Stimulated activated CD4-positive, alpha-beta T cell treated with anti-CD3 and anti-CD28 coated beads, Interleukin-12 subunit alpha, Interleukin-12 subunit beta, amount 100 ng/mL, for 24 hours (primary cell): Measurements from ENCODE around the gene ADM.

ENCODE experiments used
- DNase-seq, 2 experiments: peaks; one replicate each; pipeline ENCODE4 v3.0.0-alpha.2; 2020; ENCODE audit warnings: low read depth in 2 of 2

ADM gene

DNA sequence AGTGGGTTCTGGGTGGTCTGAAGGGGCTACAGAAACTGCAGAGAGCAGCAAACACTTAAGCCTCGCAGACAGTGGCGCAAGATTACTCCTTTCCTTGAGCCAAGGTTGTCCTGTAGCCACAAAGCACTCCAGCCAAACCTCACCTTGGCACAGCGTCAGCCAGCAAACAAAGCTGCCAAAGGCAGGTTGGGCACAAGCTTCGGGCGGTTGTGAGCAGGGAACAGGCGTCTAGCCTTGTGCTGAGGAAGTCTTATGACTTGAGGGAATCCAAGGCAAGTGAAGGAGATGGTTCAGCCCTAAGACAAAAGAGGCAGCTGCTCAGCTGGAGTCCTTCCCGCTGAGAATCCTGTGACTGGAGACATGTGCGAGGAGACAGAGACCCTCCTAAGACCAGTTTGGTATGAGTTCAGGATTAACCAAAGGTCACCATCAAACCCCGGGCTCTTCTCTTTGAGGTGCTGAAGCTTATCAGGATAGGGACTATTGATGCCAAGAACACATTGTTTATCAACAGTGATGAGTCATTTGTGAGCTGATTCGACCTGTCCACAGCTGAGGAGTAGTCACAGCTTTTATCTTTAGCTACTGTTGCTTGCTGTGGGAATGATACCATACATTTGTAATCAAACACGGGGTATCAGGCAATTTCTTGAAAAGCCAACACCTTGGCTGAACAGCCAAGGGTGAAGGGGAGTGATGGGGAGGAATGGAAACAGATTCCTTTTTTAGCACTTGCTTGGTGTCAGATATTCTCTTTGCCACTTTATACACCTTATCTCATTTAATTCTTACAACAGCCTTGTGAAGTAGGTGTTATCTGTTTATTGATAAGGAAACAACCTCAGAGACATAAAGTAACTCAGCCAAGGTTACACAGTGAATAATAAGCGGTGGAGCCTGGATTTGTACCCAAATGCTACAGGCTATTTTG lies 4.6 kb downstream of the ADM start:
- DNase-seq = no peak

DNA sequence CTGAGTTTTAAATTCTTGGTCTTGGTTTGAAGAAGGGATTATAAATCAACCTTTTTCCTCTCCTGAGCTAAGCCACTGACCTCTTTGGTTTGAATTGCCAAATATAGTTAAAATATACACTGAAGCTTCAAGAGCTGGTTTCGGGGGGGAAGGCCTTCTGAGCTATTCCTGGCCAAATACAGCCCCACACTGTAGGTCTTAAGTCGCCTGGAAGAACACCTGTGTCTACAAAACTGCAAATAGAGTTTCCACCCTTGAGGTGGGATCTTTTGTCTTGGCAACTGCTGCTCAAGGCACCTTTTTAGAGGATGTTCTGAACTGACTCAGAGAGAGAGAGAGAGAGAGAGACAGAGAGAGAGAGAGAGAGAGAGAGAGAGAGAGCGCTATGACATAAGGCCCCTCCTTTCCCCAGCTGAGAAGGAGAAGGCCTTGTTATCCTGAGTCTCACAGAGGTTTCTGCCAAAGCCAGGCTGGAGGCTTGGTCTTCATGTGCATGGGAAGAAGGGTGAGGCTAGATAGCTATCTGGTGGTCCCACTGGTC lies 5.5 kb downstream of the ADM start:
- no peak for DNase-seq

DNA sequence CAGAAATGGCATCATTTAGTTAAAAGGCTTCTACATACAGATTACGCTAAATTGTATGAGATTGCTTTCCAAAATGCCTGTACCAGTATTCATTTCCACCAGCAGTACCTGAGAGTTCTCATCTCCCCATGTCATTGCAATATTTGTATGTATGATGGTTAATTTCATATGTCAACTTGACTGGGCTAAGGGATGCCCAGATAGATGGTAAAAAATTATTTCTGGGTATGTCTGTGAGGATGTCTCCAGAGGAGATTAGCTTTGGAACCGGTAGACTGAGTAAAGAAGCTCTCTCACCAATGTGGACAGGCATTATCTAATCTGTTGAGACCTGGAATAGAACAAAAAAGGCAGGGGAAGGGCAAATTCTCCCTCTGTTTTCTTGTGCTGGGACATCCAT lies 6.9 kb downstream of the ADM start:
- DNase-seq = no peak

DNA sequence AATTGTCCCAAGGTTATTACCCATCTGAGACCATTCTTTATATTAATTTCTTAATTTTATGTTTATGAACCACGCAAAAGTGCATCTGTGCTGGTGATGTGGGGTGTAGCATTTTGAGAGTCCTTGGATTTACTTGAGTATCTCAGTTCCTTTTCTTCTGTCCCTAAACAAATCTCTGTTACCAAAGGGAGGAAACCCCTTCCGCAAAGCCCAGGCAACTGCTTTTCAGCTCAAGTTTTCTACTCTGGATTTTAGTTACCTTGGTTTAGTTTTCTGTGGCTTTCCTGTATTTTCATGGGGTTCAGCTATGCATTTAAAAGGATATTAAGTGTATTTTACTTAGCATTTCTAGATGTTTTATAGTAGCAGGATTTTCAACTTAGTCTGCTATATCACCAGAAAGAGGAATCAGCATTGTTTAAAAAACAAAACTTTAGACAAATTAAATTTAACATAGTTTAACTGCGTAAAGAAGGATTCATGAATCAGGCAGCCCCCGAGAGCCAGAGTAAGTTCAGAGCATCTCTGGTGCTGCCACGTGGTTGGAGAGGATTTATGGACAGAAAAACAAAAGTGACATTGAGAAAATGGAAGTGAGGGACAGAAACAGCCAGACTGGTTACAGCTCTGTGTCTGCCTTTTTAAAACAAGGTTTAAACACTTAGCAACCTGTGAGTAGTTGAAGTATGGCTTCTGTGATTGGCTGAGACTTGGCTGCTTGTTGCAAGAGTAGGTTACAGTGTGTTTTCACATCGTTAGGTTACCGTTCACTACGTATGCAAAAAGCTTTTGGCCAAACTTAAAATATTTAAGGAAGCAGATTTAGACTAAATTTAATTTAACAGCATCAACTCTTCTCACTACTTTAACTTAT lies 9.6 kb downstream of the ADM start:
- DNase-seq = no peak

DNA sequence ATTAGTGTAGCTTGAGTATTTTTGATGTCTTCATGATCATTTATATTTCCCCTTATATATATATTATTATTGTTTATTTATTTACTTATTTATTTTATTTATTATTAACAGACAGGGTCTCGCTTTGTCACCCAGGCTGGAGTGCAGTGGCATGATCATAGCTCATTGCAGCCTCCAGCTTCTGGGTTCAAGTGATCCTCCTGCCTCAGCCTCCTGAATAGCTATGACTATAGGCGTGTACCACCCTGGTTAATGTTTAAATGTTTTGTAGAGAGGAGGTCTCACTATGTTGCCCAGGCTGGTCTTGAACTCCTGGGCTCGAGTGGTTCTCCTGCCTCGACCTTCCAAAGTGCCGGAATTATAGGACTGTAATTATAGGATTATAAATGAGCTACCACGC lies 10.2 kb downstream of the ADM start:
- no peak for DNase-seq

DNA sequence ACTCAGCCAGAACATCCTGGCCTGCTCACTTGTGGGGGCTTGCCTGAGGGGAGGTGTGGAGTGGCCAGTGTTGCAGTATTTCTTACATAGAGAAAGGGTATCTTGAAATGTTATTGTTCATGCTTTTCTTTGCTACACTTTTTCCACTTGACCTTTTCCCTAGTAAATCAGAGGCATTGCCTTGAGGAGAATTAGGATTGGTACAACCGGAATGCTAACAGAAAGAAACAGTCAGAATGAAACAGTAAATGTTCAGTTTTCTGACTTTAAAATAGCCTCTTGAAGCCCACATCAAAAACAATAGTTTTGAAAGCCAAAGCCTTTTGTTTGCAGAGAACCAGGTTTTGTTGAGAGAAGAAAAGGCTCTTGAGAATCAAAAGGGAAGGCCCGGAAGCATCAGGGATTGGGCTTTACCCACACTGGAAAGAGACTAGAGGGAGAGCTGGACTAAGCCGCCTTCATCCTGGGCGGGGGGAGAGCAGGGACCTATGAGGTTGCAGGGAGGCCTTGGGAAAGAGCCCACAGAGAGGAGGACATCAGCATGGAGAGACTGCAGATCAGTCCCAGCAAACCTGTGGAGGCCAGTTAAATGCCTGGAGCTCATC lies 12.4 kb downstream of the ADM start:
- DNase-seq = no peak

DNA sequence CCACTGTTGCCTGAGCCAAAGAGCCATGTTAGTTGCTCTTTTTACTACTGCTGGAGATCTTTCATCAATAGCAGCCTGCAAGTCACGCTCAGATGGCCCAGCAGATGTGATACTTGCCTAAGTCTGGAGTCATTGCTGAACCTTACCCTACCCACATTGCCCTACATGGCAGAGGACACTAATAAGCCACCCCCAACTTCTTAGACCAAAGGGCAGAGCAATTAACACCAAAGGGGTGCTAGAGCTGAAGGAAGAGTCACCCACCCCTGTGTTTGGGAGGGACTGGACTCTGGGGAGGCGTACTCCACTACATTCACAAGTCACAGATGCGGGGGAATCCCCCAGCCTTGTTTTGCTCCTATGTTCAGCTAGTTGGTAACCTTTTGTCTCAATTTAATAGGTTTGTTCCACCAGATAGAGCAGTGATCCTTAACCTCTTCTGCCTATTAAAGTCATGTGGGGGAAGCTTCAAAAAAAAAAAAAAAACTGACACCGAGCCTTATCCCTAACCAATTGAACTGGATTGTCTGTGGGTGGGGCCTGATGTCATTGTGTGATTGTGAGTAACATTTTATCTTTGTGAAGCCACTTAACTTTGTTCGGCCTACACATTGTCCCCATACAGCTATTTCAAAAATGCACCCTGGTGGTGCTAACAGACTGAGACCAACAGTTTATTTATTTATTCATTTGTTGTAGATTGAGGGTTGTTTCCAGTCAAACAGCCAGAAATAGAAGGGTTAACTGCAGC lies 13.1 kb downstream of the ADM start:
- no peak for DNase-seq

DNA sequence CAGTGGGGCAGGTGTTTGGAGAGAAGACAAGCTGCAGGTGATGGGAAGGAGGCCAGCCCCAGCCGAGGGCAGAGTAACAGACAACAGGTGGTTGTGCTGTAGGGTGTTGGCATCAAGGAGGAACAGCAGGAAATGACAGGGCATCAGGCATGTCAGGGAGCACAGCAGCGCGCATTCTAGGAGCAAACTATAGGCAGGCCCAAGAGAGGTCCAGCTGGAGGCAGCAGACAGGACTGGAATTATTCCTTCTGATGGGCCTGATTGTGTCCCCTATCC lies 13.6 kb downstream of the ADM start:
- no peak for DNase-seq

DNA sequence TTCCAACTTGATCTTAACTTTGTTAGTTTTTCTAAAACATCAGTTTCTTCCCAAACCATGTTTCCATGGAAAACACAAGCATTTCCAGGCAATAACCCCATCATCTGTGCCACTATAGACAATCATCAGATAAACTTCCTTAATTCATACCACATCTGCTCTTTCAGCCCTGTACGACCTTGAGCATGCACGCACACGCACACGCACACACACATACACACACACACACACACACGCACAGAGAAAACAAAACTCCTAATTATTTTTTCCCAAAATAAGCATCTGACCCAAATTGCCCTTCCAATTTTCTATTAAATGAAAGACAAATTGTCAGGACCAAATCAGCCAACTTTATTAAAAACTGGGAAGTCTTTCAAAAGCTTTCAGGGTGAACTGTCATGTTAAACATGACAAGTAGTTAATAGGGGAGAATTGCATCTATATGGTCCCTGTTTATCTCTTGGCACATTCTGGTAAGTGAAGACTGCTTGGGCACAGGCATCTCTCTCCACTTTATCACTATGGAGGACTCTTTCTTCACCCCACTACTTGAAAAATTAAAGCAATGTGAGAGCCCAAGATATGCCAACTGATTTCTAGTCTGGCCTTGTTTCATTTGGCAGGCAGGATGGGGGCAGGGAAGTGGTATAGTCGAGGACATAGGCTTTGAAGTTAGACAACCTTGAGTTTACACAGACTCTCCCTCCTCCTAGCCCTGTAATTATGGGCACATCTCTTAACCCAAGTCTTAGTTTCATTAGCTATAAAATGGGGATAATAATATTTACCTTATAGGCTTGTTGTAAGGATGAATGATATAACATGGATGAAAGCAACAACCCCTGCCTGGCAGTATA lies 15.1 kb downstream of the ADM start:
- DNase-seq = no peak

DNA sequence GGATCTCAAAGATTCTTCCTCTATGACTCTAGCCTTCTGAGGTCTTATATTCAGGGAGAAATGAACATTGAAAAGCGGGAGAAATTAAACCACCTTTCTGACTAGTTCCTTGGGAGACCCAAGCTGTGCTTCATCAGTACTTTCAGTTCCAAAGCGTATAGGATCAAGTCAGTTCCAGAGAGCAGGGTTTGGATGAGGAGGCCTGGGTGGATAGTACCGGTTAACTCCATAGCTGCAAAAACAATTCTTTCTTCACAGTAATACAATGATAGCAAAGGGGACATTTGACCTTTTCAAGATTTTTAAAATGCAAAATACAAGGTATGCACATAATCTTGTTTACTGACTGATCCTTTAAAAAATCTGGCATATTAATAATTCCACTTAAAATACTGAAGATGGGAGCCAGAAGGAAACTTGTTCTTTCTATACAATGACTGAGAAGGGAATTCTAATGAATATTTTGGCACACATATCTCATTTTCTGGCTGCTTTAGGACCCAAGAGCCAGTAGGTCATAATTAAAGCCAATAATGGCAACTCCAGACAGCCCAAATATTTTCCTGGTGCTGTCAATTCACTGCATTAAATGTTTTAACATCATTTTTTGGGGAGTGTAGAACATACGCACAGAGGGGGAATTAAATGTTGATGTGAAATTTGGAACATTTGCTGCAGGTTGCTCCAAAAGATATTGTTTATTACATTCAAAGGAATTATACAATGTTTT lies 16.0 kb downstream of the ADM start:
- DNase-seq = no peak

DNA sequence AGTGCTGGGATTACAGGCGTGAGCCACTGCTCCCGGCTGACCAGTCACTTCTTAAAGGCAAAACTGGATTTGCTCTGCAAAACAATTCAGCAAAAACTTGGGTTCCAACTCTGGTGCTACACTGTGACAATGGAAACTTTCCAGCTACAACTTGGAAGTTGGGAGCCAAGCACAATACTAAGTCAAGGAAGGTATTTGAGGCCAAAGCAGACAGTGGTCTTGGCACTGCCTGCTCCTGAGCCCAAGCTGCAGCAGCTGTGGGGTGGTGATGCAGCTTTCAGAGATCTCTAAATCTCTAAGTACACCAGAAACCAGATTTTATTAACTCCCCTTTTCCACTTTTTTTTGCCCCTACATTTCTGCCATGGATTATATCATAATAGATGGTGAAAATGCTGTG lies 17.5 kb downstream of the ADM start:
- no peak for DNase-seq

DNA sequence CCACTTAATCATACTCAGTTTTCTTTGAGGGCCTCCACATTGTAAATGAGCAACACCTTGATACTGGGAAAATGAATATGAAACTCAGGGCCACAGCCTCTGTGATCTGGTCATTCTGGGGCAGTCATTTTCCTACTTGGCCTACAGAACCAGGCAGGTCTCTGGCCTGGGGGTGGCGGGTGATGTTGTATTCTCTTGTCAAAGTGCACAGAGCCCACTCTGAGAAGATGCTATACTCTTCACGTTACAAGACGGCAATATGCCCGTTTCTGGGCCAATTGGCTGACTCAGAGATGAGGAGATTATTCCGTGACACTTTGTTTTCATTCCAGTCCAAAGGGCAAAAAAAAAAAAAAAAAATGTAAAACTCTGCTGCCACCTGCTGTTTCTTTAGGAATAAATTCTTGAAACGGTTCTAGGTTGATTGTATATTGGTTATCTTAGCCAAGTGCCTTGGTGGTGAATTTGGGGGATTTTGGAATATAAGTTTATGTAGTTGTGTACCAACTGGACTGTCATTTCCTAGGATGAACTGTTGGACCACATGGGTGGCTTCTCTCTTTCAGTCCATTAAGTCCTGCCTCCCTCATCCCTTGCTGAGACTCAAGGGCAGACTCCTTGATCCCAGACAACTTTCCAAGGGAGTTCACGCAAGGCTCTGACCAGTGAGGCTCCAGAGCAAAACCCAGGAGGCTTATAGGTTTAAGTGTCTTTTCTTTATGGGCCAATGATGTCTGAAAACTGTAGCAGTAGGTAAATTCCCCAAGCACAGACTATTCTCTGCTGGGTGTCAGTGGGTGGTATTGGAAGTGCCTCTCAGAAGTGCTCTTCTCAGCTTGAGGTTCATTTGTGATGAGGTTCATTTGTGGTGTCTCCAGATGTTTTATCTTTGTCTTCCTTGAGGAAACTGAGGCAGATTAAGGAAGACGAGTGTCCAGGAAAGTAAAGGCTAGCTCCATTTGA lies 18.2 kb downstream of the ADM start:
- peak in 1 of 2 experiments; percentile 19 for DNase-seq

DNA sequence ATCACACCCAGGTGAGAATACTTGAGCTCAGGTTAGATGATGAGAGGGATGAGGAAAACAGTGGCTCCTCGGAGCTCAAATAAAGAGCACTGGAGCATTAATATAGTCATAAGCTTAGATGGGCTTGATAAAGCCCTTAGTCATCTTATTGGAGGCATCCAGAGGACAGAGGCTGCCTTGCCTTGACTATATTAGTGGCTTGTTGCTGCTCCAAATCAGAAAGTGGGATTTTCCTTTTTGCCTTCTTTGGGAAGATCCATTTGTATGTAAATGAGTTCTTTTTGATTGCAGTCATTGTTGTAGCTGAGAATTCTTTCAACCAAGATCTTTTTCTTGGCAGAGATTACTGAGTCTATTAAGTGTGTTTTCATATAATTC lies 18.9 kb downstream of the ADM start:
- DNase-seq = no peak

DNA sequence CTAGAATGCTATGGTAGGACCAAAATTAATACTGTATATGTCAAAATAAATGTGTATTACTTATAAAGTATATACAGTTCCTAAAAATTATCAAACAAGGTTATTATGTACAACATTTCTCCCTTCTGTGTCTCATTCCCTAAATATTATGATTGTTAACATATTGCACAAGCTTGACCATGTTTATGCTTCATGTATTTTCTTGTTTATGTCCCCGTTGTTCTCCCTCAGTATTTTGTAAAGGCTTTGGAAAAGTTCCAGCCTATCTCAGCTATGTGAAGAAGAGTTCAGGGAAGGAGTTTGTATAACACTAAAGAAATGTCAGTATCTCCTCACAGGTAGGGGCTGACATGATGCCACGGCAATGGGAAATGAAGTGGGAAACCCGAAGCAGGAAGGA lies 19.6 kb downstream of the ADM start:
- DNase-seq = no peak

DNA sequence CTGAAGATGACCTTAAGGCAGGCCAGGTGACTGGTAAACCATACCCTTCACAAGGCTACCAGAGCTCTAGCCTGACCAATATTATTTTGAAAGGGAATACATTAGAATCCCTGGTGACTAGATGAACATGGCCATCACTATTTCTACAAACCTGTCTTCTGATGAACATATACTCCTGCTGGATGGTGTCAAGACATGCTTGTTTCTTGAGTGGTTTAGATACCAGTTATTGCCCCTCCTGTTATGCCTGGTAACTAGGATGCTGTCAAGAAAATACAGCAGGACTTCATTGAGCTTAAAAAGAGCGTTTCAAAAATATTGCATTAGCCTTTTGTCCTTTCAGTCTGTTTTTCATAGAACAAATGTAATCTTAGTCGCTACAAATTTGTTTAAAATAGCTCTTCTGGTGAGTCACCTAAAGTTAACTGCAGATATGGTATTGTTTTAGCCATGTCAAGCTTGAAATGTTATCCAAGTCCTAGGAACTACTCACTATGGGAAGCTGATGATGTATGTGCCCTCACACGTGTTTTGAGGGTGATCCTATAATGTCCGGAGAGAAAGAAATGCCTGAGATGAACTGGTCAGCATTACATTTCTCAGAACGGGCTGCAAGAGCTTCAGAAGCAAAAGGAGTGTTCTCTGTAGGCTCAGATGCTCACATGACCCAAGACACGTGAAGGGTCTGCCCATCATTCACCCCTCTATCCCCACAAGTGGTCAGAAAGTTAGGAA lies 20.6 kb downstream of the ADM start:
- DNase-seq = no peak

DNA sequence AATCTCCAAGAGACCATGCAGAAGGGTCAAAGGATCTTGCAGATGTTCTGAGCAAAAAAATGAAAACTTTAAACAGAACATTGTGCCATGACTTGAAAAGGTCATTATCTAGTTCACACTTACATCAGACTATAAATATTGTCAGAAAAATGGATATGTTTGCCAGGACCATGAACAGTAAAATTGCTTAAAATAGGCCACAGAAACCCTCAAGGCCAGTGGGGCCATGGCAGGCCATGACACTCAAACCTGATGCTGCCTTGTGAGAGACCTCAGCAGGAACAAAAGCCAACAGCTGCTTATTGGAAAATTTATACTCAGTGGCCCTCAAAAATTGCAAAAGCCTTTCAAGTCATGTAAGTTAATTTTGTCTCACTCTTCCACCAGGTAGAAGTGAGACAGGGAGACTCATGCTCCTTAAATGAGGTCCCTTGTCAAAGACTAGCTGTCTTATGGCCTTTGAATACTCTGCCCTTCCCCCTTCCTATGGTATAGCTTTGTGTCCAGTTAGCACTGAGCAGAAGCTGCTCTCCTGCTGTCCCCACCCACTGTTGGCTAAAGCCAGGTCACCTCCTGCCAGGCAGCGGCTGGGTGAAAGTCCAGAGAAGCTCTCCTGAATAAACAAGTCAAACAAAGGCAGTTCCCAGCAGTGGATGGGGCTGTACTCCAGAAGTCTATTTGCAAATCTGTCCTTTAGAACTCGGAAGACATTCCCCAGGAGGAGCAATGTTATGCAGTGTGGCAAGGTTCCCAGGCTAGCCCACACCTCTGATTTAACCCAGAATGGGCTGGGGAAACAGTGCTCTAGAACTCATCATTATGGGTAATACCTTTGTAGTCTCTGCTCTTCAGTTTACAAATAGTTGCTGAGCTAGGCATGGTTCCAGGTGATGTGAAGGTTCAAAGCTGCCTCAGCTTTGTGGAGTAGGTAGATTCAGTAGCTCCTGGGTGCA lies 21.4 kb downstream of the ADM start:
- no peak for DNase-seq

DNA sequence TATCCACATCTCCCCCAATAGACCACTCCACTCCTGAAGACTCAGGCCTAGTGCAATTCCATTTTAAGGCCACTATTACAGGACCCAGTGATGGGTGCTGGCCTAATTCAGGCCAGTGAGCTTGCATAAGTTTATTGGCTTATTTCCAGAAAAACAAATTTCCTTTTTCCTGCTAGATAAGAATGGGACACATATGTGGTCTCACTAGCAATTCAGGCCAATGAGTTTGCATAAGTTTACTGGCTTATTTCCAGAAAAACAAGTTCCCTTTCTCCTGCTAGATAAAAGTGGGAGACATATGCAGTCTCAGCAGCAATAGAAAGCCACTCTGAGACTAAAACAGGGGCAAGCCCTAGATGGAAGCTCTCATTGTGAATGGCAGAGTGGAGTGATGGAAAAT lies 22.4 kb downstream of the ADM start:
- DNase-seq = no peak
